HG03520 (cell line): ENCODE data around the gene IL22RA1.

ENCODE experiments used
- ATAC-seq: cut with Tn5 transposase; IDR thresholded peaks from one replicate; pipeline ENCODE4 v1.9.1; 2021; ENCODE audit warnings: mild to moderate bottlenecking, moderate library complexity; ENCODE audit not compliant: unreplicated experiment

Gene IL22RA1

DNA sequence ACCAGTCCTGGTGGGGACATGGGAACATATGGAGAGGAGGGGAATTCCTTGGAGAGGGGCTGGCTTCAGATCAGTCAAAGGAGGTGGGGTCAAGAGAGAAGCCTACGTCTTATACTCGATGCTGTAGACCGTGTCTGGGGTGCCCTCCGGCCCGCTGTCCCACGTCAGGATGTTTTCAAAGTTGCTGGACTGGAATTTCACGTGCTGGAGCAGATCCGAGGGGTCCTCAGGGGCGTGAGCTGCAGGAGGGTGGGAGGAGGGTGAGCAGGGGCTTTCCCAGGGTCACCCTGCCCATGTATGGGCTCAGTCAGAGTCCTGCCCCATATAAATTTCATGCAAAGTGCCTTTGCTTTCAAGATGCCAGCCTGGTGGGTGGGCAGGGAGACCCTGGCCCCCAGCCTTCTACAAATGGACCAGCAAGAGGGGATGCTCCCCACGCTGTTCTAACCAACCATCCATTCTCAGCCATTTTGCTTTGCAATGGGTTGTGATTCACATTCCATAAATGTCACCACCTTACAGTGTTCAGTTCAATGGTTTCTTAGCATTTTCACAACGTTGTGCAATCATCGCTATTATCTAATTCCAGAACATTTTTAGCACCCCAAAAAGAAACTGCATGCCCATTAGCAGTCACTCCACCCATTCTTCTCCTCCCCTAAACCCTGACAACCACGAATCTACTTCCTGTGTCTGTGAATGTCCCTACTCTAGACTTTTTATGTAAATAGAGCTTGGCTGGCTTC lies 4.3 kb downstream of the IL22RA1 start:
- ATAC-seq, result no peak

DNA sequence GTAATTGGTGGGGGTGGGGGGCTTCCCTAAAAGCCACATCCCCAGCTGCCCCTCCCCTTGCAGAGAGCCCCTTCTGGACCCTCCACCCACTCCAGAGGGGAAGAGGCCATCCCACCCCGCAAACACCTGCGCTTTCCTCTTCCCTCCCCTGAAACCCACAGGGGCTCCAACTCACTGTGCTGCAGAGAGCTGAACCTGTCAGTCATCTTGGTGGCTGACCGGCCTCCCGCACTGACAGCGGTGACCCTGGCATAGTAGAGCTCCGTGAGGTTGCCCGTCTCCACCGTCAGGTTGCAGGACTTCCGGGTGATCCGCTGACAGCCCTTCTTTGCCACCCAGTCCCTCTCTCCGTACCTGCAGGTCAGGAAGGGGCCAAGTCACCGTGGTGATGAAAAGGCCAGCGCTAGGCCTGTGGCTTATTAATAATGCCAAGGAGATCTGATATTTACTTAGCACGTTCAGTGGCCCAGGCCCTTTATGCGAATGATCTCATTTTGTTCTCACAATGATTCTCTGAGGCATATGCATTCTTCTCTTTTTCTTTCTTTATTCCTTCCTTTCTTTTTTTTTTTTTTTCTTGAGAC lies 5.9 kb downstream of the IL22RA1 start:
- no peak for ATAC-seq

DNA sequence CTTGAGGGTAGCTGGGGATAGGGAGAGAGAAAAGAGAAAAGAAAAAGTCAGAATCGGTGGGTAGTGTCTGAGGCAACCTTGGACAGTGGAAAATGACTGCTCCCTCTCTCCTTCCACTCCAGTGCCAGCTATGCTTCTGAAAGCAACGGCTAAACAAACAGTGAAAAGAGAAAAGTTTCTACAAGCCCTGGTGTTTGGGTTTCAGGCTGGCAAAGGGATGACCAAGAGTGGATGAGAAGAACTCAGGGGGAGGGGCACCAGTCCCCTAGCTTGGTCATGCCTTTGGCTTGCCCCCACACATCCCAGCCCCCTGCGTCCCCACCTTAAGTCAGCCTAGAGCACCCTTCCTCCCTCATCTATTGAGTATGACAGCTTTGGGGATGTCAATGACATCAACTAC lies 8.6 kb downstream of the IL22RA1 start:
- no peak for ATAC-seq

DNA sequence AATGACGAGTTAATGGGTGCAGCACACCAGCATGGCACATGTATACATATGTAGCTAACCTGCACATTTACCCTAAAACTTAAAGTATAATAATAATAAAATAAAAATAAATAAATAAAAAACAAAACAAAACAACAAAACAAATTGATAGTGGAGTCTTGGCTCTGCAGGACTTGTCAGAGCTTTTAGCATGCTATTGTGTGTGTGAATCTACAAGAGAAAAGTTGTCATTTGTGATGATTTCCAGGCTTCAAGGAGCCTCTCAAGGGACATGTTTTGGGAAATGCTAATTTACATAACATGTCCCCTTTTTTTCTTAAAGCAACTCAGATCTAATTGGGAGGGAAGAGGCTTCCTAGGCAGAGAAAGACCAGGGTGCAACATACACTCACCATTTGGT lies 9.1 kb downstream of the IL22RA1 start:
- ATAC-seq, result no peak

DNA sequence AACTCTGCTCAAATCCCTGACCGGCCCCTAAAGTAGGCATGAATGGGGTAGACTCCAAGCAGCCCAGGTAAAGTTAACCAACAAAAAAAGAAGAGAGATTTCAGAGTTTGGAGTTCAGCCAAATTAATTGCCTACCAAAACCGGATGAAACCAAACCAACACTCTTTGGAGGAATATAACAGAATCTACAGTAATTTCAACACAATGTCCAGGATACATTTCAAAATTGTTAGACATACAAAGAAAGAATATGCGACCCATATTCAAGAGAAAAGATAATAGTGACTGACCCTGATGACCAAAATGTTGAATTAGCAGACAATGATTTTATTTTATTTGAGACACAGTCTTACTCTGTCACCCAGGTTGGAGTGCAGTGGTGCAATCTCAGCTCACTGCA lies 12.6 kb downstream of the IL22RA1 start:
- ATAC-seq, result no peak

DNA sequence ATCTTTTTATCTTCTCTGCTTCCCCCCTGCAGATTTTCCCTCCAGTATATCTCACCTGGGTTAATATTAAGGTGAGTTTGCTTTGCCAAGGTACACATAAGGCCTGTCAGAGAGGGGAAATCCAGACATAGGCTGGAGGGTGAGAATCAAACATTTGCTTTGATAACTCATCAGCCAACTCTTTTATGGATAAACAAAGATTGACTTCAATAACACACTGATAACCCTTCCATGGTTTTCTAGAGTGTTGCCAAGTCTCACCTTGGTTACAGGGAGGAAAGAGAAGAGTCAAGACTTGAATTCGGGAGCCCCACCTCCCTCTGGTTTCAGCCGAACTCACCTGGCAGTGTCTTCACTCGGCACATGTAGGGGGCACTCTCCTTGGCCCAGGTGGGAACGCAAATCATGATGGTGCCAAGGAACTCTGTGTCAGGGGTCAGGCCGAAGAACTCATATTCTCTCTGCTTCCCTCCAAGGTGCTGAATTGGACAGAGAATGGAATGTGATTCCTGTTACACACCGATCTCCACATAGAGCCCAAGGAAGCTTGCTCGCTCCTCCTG lies 15.1 kb downstream of the IL22RA1 start:
- no peak for ATAC-seq

DNA sequence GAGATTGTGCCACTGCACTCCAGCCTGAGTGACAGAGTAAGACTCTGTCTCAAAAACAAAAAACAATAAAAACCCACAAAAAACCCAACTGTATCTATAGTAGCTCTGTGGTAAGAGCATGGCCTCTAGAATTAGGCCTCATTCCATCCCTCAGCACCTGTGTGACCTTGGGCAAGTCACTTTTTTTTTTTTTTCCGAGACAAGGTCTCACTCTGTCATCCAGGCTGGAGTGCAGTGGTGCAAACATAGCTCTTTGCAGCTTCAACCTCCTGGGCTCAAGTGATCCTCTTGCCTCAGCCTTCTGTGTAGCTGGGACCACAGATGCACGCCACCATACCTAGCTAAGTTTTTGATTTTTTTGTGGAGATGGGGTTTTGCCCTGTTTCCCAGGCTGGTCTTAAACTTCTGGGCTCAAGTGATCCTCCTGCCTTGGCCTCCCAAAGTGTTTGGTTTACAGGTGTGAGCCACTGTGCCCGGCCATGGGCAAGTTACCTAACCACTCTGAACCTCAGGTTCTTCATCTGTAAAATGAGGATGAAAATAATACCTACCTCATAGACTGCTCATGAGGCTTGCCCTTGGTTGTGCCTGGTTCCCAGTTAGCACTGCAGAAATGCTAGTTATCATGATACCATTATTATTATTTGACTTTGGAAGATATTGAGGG lies 15.7 kb downstream of the IL22RA1 start:
- no peak for ATAC-seq

DNA sequence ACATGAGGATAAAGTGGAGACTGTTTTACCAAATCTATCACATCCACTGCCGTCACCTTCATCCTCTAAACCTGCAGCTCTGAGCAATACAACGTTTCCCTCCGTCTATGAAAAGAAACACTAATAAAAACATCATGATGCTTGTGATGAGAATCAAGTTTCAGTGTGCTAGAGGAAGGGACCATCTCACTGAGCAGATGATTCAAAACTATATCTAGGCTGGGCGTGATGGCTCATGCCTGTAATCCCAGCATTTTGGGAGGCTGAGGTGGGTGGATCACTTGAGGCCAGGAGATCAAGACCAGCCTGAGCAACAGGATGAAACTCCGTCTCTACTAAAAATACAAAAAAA lies 16.3 kb downstream of the IL22RA1 start:
- ATAC-seq, result no peak

DNA sequence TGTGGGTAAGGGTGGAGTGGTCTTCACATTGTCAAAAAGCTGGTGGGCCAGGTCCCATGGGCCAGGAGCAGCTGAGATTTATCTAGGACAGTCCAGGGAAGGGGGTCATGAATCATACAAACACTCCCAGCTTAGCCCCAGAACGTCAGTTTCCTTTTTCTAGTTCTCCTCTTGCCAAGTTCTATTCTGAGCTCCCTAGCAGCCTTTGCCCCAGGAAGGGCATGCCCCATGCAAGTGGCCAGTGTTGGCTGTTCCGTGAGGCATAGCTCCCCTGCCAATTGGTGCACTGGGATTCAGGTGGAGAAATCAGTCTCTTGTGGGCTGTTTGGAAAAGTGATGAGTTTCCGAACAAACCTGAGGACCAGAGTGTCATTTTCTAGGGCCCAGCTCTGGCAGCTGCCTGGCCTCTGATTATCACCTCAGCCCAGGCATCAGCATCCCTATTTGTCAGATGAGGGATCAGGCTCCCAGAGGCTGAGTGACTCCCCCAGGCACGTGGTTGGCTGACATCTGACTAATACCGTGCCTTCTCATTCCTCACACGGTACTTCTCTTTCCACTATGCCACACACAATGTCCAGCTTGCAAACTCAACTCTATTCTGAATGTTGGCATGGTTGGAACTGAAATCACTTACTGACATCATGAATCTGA lies 16.8 kb downstream of the IL22RA1 start:
- no peak for ATAC-seq

DNA sequence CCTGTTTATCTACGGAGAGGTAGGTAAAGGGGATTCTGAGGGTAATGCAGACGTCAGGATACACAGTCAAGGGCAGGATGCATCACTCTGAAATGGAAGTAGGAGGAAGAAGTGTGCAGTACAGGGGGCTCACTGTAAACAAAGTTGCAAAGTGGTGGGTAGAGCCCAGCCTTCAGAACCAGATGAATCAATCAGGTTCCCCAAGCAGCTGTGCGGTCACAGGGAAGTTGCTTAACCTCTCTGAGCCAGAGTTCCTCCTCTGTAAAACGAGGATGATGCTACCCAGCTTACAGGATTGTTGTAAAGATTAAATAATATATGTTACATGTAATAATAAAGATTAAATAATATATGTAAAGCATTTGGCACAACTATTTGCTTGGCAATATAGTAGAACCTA lies 17.5 kb downstream of the IL22RA1 start:
- ATAC-seq, result no peak

DNA sequence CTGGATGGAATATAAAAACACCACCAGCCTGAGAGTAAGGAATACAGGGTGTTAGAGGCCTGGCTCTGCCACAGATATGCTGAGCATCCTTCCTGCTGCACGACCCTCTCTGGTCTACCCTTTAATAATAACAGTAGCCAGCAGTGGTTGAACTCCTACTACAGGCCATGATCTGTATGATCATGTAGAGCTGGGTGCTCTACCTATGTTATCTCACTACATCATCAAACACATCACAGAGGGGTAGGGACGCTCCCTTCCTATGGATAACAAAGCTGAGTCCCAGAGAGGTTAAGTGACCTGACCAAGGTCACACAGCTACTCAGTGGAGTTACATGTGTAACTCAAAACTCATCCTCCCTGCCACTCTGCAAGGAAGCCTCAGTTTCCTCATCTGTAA lies 18.0 kb downstream of the IL22RA1 start:
- ATAC-seq, result no peak

DNA sequence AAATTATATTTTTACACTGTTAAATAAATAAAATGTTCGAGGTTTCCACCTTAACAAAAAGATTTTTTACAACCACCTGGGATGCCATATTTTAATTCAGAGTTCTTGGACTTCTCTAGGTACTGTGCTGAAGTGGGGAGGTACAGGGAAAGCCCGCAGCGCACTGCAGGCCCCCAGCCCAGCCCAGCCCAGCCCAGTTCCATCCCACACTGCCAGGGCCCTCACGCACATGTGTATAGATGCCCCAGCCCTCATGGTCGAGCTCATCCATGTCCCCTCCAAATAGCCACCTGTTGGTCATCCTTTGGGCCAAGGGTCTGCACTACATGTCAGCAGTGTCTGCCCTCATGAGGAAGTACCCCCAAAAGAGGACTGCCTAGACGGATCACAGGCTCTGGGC lies 19.3 kb downstream of the IL22RA1 start:
- ATAC-seq, result no peak

DNA sequence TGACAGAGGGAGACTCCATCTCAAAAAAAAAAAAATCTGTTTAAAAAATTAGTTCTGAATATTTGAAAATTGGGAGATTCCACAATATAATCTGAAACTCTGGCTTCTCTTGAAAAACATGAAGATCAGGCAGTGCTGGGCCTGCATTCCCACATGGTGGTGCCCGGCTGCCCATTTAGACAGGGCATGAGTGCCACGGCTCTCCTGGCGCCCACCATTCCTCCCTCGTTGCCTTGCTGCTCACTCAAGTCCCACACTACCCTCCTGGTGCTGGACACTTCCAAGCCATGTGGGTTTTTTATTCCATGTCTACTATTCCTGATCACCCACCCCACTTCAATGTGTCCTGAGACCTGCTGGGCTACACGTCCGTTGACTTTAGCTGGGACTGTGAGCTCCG lies 20.2 kb downstream of the IL22RA1 start:
- ATAC-seq, result no peak

DNA sequence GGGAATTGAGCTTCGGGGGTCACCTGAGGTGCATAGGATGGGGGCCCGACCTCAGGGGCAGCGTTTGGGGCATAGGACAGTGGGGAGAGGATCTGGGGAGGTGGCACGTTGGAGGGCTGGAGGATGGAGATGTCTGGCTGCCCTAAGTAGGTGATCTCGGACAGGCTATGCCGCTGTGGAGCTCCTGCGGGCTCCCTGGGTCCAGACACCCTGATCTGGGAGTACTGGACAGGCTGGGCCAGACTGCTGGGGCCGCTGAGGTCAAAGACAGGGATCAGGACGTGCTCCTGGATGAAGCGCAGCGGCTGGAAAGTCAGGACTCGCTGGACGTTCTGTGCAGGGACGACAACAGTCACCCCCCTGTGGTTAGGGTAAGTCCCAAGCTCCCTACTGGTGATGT lies 21.5 kb downstream of the IL22RA1 start:
- no peak for ATAC-seq

DNA sequence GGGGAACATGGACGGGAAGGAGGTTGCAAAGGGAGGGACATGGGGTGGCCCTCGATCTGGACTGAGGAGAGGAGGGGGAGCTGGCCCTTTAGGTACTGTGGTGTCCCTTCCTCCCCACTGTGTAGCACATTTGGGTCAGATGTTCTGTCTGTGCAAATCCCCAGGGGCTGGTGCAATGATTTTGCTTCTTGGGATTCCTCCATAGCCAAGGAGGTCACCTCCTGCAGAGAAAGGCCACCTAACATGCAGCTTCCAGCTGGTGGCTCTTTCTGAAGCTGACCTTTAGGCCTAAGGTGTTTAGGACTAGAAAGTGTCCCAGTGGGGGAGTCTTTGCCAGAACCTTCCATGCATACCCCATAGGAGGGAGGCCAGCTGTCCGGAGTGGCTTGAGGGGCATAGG lies 22.0 kb downstream of the IL22RA1 start:
- ATAC-seq, result no peak

DNA sequence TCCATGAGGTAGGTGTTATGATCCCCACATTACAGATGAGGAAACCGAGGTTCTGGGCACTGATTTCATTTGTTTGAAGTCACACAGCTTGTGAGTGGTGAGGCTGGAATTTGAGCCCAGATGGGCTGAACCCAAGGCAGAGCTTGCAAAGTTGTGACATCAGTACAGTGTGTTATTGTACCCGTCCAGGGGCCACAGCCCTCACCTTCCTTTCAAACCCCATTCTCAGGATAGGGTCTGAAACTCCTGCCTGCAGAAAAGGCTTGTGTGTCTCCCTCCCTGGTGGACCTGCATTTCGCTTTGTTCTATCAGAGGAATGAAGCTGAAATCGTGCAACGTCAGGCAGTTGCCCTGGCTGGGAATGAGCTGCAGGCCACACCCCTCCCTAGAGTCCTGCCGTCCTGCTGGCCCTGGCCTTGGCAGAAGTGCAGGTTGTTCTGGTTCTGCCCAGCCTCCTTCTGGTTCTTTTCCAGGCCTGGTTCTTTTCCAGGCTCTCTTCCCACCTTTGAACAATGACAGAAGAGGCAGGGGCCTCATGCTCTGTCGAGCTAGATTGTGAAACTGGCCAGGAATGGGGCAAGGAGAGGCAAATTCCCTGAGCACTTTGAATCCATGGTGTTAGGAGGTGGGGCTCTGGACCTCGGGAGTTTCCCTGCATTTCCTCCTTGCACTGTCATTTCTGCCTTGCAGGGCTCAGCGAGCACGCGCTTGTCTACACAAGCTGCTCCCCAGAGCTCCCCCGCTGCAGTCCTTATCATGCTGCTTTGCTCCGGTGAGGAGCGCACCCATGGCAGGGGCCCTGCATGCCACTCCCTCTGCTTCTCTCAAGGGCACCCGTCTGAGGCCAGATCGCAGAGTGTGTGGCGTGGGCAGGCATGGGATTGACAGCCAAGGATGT lies 22.8 kb downstream of the IL22RA1 start:
- no peak for ATAC-seq

DNA sequence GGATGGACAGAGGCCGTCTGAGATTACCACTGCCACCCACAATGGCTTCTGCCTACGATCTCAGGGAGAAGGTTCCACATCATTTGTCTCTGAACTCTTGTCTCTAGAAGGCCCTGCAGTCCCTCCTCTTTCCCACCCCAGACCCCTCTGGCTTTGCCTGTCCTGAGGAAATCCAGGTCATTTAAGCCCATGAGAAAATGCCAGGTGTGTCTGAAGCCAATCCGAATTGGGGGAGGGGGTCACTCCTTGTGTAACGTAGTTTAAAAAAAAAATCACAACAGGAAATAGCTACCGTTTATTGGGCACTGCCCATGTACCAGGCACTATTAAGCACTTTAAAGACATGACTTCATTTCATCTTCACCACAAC lies 23.5 kb downstream of the IL22RA1 start:
- no peak for ATAC-seq

DNA sequence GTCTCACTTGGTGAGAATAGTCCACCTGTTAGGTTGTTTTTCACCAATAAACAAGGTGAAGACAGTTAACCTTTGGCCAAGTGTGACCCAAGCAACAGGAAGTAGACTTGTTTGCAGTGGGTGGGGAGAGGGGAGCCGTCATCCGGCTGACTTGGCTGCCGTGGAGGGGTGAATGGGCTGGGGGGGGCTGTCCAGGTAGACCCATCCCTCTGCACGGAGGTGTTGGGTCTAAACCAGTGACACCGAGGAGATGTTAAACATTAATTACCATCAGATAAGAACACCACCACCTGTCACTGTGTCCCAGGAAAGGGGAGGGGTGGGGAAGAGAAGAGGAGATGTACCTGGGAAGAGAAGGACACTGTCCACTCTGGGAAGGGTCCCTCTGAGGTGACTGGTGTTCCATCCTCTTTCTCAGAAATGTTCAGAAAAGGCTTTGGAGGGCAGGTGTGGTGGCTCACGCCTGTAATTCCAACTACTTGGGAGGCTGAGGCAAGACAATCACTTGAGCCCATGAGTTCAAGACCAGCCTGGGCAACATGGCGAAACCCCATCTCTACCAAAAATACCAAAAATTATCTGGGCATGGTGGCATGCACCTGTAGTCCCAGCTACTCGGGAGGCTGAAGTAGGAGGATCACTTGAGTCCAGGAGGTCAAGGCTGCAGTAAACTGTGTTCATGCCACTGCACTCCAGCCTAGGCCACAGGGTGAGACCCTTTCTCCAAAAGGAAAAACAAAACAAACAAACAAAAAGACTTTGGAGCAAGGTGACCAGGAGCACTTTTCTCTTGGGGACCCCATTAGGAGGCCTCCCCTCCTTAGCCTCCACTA lies 24.3 kb downstream of the IL22RA1 start:
- ATAC-seq, result no peak

DNA sequence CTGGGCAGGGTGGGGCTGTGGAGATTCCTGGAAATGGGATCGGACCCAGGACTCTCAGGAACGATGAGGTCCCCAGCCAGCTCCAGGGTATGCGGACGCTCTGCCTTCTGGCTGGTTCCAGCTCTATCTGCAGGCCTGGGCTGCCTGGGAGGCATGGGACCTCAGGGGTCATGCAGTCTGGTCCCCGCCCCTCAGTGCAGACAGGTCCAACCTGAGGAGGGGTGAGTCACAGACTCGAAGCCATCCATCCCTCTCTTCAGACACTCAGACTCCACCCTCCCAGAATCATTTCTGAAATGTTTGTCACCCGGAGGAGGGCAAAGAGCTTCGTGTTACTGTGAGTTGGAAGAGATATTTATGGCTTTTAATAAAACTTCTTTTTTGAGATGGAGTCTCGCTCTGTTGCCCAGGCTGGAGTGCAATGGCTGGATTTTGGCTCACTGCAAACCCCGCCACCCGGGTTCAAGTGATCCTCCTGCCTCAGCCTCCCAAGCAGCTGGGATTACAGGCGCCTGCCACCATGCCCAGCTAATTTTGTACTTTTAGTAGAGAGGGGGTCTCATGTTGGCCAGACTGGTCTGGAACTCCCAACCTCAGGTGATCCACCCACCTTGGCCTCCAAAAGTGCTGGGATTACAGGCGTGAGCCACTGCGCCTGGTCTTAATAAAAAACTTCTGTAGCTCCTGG lies 25.1 kb downstream of the IL22RA1 start:
- no peak for ATAC-seq
